Brain microvascular endothelial cell (primary cell): Measurements from ENCODE around the gene COL28A1.

ENCODE experiments used
- DNase-seq: peaks from one replicate; pipeline ENCODE4 v3.0.0-alpha.2; 2020
- H3K27ac ChIP-seq: fragments of 250-450 bp; sonication (Bioruptor Pico); 2 replicates; pipeline ENCODE4 v1.5.1; 2020; ENCODE audit warnings: mild to moderate bottlenecking, moderate library complexity
- H3K27me3 ChIP-seq: fragments of 250-450 bp; sonication (Bioruptor Pico); replicated peaks from 2 replicates; pipeline ENCODE4 v1.5.1; 2020; ENCODE audit warnings: mild to moderate bottlenecking
- H3K36me3 ChIP-seq: fragments of 250-450 bp; sonication (Bioruptor Pico); replicated peaks from 2 replicates; pipeline ENCODE4 v1.5.1; 2020; ENCODE audit warnings: mild to moderate bottlenecking
- H3K4me3 ChIP-seq: 2 replicates; pipeline ENCODE4 v1.5.1; 2011; ENCODE audit warnings: low read depth, mild to moderate bottlenecking, control low read depth, low read length, moderate library complexity
- CTCF ChIP-seq: IDR thresholded peaks from 2 replicates; pipeline ENCODE4 v1.5.1; 2011; ENCODE audit warnings: low read depth, mild to moderate bottlenecking, moderate library complexity, low read length, control low read depth, inconsistent platforms; ENCODE audit errors: missing control alignments
- in situ Hi-C: cut with HindIII; loops from 2 replicates; pipeline ENCODE4 v1.10.0; 2017; ENCODE audit warnings: low sequenced_read_pairs, low pct_ligation_motif_present

Gene COL28A1

GRCh38 chr7:7324698-7325097, 211.0 kb downstream of the COL28A1 start:
- Histone ChIP-seq H3K27ac (no peak overlapping the region), H3K27me3 (no peaks in the 10 kb centered on the region), H3K4me3 (no peak overlapping the region), H3K36me3 (no peaks in the 10 kb centered on the region)
- TF ChIP-seq CTCF = no peak
- DNase-seq = no peak
- in situ Hi-C loops = no loop called here

DNA sequence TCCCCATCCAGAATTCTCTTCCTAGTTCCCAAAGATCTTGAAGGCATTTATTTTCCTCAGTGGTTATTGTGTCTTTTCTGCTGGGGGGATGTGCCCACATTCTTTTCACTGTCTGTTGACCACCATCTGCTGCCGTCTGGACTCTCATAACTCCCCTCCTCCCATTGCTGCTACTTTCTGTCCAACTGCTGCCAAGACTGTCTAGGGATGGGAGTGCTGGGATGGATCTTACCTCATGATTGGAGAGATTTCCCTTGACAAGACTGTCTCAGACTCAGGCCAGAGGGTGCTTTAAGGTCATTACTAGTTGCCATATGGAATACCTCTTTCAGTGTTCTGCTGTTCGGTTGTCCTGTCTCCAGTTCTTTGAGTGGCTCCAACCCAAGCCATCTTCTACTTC, 211.8 kb downstream of the COL28A1 start:
- no peak for TF ChIP-seq CTCF
- no peaks in the 10 kb centered on the region for H3K27me3 ChIP-seq
- no peak for DNase-seq
- H3K27ac ChIP-seq = no peak overlapping the region
- H3K4me3 ChIP-seq = no peak overlapping the region
- in situ Hi-C loops = no loop called here
- H3K36me3 ChIP-seq = no peaks in the 10 kb centered on the region

- TF ChIP-seq CTCF = no peak
- in situ Hi-C loops = no loop called here
Measured at GRCh38 chr7:7323352-7323751, 212.3 kb downstream of the COL28A1 start.

DNA sequence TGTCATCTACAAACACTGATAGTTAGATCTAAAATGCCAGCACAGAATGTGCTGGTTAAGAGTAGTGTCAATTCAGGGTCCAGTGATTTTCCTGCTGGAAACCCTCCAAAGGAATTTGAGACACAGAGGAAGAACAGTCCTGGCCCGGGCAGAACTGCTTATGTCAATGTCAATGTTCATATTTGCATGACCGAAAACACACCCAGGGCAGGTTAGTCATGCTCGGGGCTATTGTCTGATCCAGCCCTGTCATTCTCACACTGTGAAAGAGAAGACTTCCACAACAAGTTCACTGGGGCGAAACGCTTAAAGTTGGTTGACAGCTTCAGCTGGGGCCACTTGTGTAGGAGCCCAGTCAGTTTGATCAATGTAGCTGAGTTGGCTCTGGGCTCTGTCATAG, 214.0 kb downstream of the COL28A1 start:
- TF ChIP-seq CTCF = no peak
- Histone ChIP-seq H3K27me3 (no peaks in the 10 kb centered on the region), H3K36me3 (no peaks in the 10 kb centered on the region), H3K4me3 (no peak overlapping the region), H3K27ac (no peak overlapping the region)
- no peak for DNase-seq
- in situ Hi-C loops = no loop called here

More at GRCh38 chr7:7323352-7323751, 212.3 kb downstream of the COL28A1 start:
- Histone ChIP-seq H3K4me3 (no peak overlapping the region), H3K27ac (no peak overlapping the region), H3K36me3 (no peaks in the 10 kb centered on the region), H3K27me3 (no peaks in the 10 kb centered on the region)
- DNase-seq = no peak

DNA sequence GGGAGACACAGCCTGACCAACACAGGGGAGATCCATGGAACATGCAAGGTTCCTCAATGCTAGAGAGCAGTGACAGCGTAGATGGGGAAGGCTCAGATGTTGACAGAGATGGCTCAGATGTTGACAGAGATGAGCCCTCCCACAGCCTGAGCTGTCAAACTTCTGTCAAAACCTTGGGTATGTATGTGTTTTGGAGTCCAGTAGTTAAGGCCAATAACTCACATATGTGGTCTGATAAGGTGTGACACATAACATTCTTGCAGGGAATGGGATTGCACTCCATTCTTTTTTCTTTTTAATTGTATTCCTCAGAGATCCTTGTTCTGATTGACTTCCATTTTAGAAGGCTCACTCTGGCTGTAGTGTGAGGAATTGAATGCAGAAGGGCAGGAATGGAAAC, 217.1 kb downstream of the COL28A1 start:
- in situ Hi-C loops = no loop called here
- no peak overlapping the region for H3K27ac ChIP-seq
- DNase-seq = no peak
- H3K36me3 ChIP-seq = no peaks in the 10 kb centered on the region
- no peak overlapping the region for H3K4me3 ChIP-seq
- no peaks in the 10 kb centered on the region for H3K27me3 ChIP-seq
- no peak for TF ChIP-seq CTCF

- no peak for TF ChIP-seq CTCF
- Histone ChIP-seq H3K27ac (no peak overlapping the region), H3K4me3 (no peak overlapping the region), H3K27me3 (no peaks in the 10 kb centered on the region), H3K36me3 (no peaks in the 10 kb centered on the region)
- in situ Hi-C loops = no loop called here
- no peak for DNase-seq
Measured at GRCh38 chr7:7317850-7318249, 217.8 kb downstream of the COL28A1 start.
